H1 (cell line): Measurements from ENCODE around the gene SIGLEC11. TPM values are rescaled to one million over a fixed set of nuclear protein-coding genes. Genes with fewer than 3 reads are reported as not detected.

Experiments
- KDM1A ChIP-seq: fragments of 200-600, 300-600 bp; sonication (generic); IDR thresholded peaks from 2 replicates; pipeline ENCODE4 v1.7.1; 2016; ENCODE audit warnings: mild to moderate bottlenecking, low read length, borderline replicate concordance
- SIX5 ChIP-seq: IDR thresholded peaks from 2 replicates; pipeline ENCODE4 v1.6.1; 2011; ENCODE audit warnings: mild to moderate bottlenecking, low read depth, low read length
- SP4 ChIP-seq: IDR thresholded peaks from 2 replicates; pipeline ENCODE4 v1.6.1; 2012; ENCODE audit warnings: low read length, inconsistent platforms
- polyA plus RNA-seq, 7 experiments: library from polyadenylated mRNA; depleted of rRNA in 3 of 7; stranded (reverse) in 5 of 7; unstranded in 2 of 7; fragments of >200 nt in 5 of 7; fragments of 200-250 nt in 2 of 7; gene quantifications; 1 replicate in 5 of 7; 2 replicates in 1 of 7; 4 replicates in 1 of 7; pipeline versions ENCODE4 v1.2.1 to v1.2.3, GENCODE V29; 2011 to 2013; ENCODE audit warnings: missing spikeins in 2 of 7, mixed read lengths in 2 of 7
- total RNA-seq: library from RNA; stranded (reverse); fragmentation: NEBNext Ultra II Directional; extraction: Animal tissue kit (Norgen Biotek cat#: 25700); gene quantifications from 2 replicates; pipeline ENCODE4 v1.2.1, GENCODE V29; 2021

The SIGLEC11 gene
- total and polyA plus RNA-seq, 2 of the 8 experiments (the other 6 are each of a cell fraction or from before 2014, with no cell fraction given), result 0.18 TPM; not detected in 1

DNA sequence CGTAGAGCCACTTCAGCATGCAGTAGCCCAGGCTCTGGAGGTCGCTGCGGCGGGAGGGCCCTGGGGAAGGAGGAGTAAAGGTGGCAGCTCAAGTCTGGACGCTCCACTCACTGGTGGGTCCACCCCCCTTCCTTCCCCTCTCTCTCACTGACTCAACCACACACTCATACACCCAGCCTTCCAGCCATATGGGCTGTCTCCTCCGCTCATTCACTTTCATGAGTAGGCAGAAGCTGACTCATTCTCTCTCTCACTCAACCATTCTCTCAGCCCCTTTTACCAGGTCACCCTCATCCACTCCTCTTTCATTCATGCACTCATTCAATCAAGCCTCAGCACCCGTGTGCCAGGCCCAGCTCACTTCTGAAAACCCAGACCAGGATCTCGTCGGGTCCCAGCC, 27.5 kb upstream of the SIGLEC11 start (continued):
- TF ChIP-seq KDM1A (no peak), SIX5 (no peak), SP4 (no peak)
